ENCODE data around the gene LIX1. TPM values are rescaled to one million over a fixed set of nuclear protein-coding genes. Genes with fewer than 3 reads are reported as not detected.

LIX1 gene
- total RNA-seq, 2 experiments from 2014 or later: not detected

GRCh38 chr5:97074859-97075489 lies 67.4 kb downstream of the LIX1 start:
- Mint-ChIP-seq H3K4me3 (no peak overlapping the region), H3K4me1 (peaks cover 7% of the 10 kb centered on the region), H3K27ac (no peak overlapping the region), H3K36me3 (ENCODE audit: low read depth) (no peaks in the 10 kb centered on the region), H3K27me3 (no peaks in the 10 kb centered on the region), H3K9me3 (ENCODE audit: low read depth) (no peaks in the 10 kb centered on the region)
- intact Hi-C loops (cut with DNase I, micrococcal nuclease): no loop called here
- ChIA-PET CTCF (interaction anchor here (0.7 to 1.0 kb wide), 4 partner anchors 14 to 264 kb away, joined by 3 read pairs; partner anchors contain the start of gene LIX1), POLR2A (no interaction called here)
- no peak for DNase-seq
- ATAC-seq: no peak

- no peak for ATAC-seq
- H3K9me3 Mint-ChIP-seq (ENCODE audit: low read depth): no peaks in the 10 kb centered on the region
Observed at GRCh38 chr5:97073420-97073819, 69.0 kb downstream of the LIX1 start.

GRCh38 chr5:97072696-97073095 lies 69.7 kb downstream of the LIX1 start:
- no peak overlapping the region for H3K4me3 Mint-ChIP-seq
- H3K9me3 Mint-ChIP-seq (ENCODE audit: low read depth): no peaks in the 10 kb centered on the region
- intact Hi-C loops (cut with DNase I, micrococcal nuclease): no loop called here
- no peak for ATAC-seq
- no peak overlapping the region for H3K27ac Mint-ChIP-seq
- no peaks in the 10 kb centered on the region for H3K27me3 Mint-ChIP-seq
- no peaks in the 10 kb centered on the region for H3K36me3 Mint-ChIP-seq (ENCODE audit: low read depth)
- ChIA-PET POLR2A (no interaction called here), CTCF (no interaction called here)
- H3K4me1 Mint-ChIP-seq: no peaks in the 10 kb centered on the region
- no peak for DNase-seq

More at GRCh38 chr5:97073420-97073819, 69.0 kb downstream of the LIX1 start:
- H3K4me3 Mint-ChIP-seq: no peak overlapping the region
- no peaks in the 10 kb centered on the region for H3K4me1 Mint-ChIP-seq
- H3K36me3 Mint-ChIP-seq (ENCODE audit: low read depth): no peaks in the 10 kb centered on the region
- CTCF ChIA-PET: no interaction called here
- no peak overlapping the region for H3K27ac Mint-ChIP-seq
- H3K27me3 Mint-ChIP-seq: no peaks in the 10 kb centered on the region
- DNase-seq: no peak
- intact Hi-C loops (cut with DNase I, micrococcal nuclease): no loop called here
- POLR2A ChIA-PET: no interaction called here

DNA sequence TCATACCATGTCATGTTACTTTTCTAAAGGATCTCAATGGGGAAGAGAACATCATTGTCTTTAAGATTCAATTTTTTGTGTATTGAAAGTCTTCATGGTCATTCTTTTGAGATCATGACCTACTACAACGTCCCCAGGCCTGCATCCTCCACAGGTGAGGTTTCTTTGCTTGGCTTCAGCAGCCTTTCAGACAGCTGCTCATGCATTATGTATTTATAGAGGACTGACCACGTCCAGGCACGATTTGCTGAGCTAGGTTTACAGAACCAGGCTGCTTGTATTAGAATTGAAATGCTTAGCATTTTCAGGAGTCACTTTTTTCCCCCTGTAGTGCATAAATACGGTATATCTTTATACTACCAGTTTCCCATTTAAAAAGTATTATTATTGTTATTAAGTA lies 70.4 kb downstream of the LIX1 start:
- Mint-ChIP-seq H3K4me1 (no peaks in the 10 kb centered on the region), H3K9me3 (ENCODE audit: low read depth) (no peaks in the 10 kb centered on the region), H3K36me3 (ENCODE audit: low read depth) (no peaks in the 10 kb centered on the region), H3K4me3 (no peak overlapping the region), H3K27ac (no peak overlapping the region), H3K27me3 (peaks cover 2% of the 10 kb centered on the region)
- no peak for DNase-seq
- ChIA-PET POLR2A (no interaction called here), CTCF (no interaction called here)
- intact Hi-C loops (cut with DNase I, micrococcal nuclease): no loop called here
- ATAC-seq: no peak

- H3K27ac Mint-ChIP-seq: no peak overlapping the region
- H3K4me3 Mint-ChIP-seq: no peak overlapping the region
- H3K9me3 Mint-ChIP-seq (ENCODE audit: low read depth): no peaks in the 10 kb centered on the region
- ChIA-PET POLR2A (interaction anchor here (0.6 kb wide), 1 partner anchor 25 kb away, joined by 3 read pairs; no protein-coding TSS in a partner anchor), CTCF (interaction anchor here (1.3 to 2.2 kb wide), 2 partner anchors 91 to 263 kb away, joined by 3 to 9 read pairs; partner anchors contain the start of gene ERAP1)
- intact Hi-C loops (cut with DNase I, micrococcal nuclease): no loop called here
- DNase-seq (no peak), ATAC-seq (no peak)
- no peaks in the 10 kb centered on the region for H3K4me1 Mint-ChIP-seq
- H3K27me3 Mint-ChIP-seq: peaks cover 2% of the 10 kb centered on the region
- no peaks in the 10 kb centered on the region for H3K36me3 Mint-ChIP-seq (ENCODE audit: low read depth)
Observed at GRCh38 chr5:97071101-97071500, 71.3 kb downstream of the LIX1 start.

- Mint-ChIP-seq H3K27ac (no peak overlapping the region), H3K27me3 (peaks cover 2% of the 10 kb centered on the region), H3K4me3 (no peak overlapping the region), H3K4me1 (no peaks in the 10 kb centered on the region), H3K9me3 (ENCODE audit: low read depth) (no peaks in the 10 kb centered on the region), H3K36me3 (ENCODE audit: low read depth) (no peaks in the 10 kb centered on the region)
- CTCF ChIA-PET: interaction anchor here (0.5 to 2.2 kb wide), 3 partner anchors 91 to 290 kb away, joined by 3 to 9 read pairs (median 3); partner anchors contain the start of gene ERAP1
- ATAC-seq (no peak), DNase-seq (no peak)
- intact Hi-C loops (cut with DNase I, micrococcal nuclease): no loop called here
- POLR2A ChIA-PET: no interaction called here
Observed at GRCh38 chr5:97070234-97070633, 72.2 kb downstream of the LIX1 start.

DNA sequence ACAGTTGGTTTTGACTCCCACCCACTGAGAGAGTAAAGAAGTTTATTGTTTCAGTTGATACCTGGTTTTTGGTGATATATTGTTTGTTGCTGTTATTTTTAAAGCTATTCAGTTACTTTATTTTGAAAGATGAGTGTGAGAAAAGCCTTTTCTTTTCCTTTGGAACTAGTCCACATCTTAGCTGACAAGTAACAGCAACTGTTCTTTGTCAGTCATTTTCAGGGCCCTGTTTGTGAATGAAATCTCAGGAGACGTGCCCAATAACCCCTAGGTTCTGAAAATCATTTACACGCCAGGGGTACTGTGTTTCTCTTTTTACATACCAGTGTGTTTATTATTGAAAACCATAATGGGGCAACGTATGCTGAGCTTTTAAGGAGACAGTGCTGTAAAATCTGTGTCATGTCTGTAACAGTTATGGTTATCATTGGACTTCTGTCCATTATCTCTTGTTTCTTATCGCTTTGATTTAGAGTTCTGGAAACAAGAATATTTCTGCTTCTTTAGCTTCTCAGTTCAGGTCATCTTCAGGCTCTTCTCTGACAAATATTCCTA lies 75.0 kb downstream of the LIX1 start:
- Mint-ChIP-seq H3K4me1 (no peaks in the 10 kb centered on the region), H3K4me3 (no peak overlapping the region), H3K9me3 (ENCODE audit: low read depth) (no peaks in the 10 kb centered on the region), H3K27me3 (peaks cover 2% of the 10 kb centered on the region), H3K27ac (no peak overlapping the region), H3K36me3 (ENCODE audit: low read depth) (no peaks in the 10 kb centered on the region)
- ChIA-PET CTCF (interaction anchor here (0.8 to 1.0 kb wide), 3 partner anchors 18 to 95 kb away, joined by 3 to 4 read pairs (median 3); no protein-coding TSS in a partner anchor), POLR2A (no interaction called here)
- intact Hi-C loops (cut with DNase I, micrococcal nuclease): no loop called here
- no peak for ATAC-seq
- DNase-seq: no peak

- H3K4me3 Mint-ChIP-seq: no peak overlapping the region
- no peaks in the 10 kb centered on the region for H3K4me1 Mint-ChIP-seq
- DNase-seq (no peak), ATAC-seq (no peak)
- no peak overlapping the region for H3K27ac Mint-ChIP-seq
- H3K9me3 Mint-ChIP-seq (ENCODE audit: low read depth): no peaks in the 10 kb centered on the region
- no peaks in the 10 kb centered on the region for H3K36me3 Mint-ChIP-seq (ENCODE audit: low read depth)
- CTCF ChIA-PET: interaction anchor here (0.9 to 1.5 kb wide), 2 partner anchors 16 to 96 kb away, joined by 3 to 5 read pairs; no protein-coding TSS in a partner anchor
- peaks cover 2% of the 10 kb centered on the region for H3K27me3 Mint-ChIP-seq
- intact Hi-C loops (cut with DNase I, micrococcal nuclease): no loop called here
- POLR2A ChIA-PET: no interaction called here
Observed at GRCh38 chr5:97065475-97065874, 76.9 kb downstream of the LIX1 start.

DNA sequence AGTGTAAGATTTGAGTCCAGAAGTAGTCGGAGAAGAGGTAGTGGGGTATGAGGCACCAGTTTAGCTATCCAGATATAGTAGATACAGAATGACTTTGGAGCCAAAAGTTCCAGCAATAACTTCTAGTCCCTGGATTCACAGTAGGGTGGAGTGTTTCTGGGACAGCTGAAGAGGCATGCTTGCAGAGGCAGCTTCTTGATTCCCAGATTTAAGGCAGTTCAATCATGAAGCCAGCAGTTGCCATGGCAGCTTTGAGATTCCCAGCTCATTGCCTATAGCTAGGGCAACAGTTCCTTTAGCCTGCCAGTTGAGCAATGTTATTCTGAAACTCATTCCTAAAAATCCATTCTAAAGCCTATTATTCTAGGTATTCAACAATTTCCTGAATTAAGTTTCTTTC lies 79.2 kb downstream of the LIX1 start:
- ATAC-seq: no peak
- intact Hi-C loops (cut with DNase I, micrococcal nuclease): no loop called here
- Mint-ChIP-seq H3K9me3 (ENCODE audit: low read depth) (peaks cover 2% of the 10 kb centered on the region), H3K4me3 (no peak overlapping the region), H3K27me3 (peaks cover 2% of the 10 kb centered on the region), H3K36me3 (ENCODE audit: low read depth) (no peaks in the 10 kb centered on the region), H3K27ac (no peak overlapping the region), H3K4me1 (no peaks in the 10 kb centered on the region)
- DNase-seq: no peak
- POLR2A ChIA-PET: no interaction called here
- CTCF ChIA-PET: no interaction called here

DNA sequence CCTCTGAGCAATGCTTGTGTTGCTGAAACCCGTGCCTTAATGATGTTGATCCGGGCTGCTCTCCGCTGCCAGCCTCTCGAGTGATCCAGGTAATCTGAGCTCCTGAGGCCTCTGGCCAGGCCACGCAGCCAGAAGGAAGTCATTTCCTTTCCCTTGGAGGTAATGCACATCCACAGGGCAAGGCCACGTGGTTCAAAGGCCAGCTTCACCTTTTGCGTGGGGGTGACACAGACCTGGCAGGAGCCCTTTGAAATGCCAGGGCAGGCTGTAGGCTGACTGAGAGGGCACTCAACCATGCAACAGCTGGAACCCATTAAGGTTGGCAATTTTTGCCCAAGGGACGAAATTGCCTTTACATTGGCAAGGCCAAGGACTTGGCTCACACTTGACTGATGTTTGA lies 80.4 kb downstream of the LIX1 start:
- intact Hi-C loops (cut with DNase I, micrococcal nuclease): no loop called here
- ChIA-PET POLR2A (no interaction called here), CTCF (interaction anchor here (0.6 kb wide), 1 partner anchor 21 kb away, joined by 4 read pairs; no protein-coding TSS in a partner anchor)
- Mint-ChIP-seq H3K27ac (no peak overlapping the region), H3K4me1 (no peaks in the 10 kb centered on the region), H3K27me3 (peaks cover under 1% of the 10 kb centered on the region), H3K4me3 (no peak overlapping the region), H3K9me3 (ENCODE audit: low read depth) (peaks cover 2% of the 10 kb centered on the region), H3K36me3 (ENCODE audit: low read depth) (no peaks in the 10 kb centered on the region)
- ATAC-seq (no peak), DNase-seq (no peak)

DNA sequence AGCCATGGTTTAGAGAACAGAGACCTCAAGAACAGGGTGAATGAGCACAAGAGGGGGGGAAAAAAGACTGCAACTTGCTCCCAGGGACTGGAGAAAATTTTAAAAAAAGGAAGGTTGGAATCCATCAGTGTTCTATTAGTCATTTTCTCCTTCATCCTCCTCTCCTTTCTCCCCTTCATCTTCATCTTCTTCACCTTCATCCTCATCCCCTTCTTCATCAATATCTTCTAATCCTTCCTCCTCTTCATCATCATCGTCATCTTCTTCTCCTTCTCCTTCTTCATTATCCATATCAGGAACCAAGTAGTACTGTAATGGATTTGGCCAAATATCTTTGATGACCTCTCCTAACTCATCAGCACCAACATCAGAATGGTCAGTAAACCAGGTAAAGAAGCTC lies 86.1 kb downstream of the LIX1 start:
- Mint-ChIP-seq H3K27ac (no peak overlapping the region), H3K4me3 (no peak overlapping the region)
- CTCF ChIA-PET: no interaction called here

GRCh38 chr5:97049175-97049574 lies 93.2 kb downstream of the LIX1 start:
- POLR2A ChIA-PET: no interaction called here
- intact Hi-C loops (cut with DNase I, micrococcal nuclease): no loop called here
- H3K9me3 Mint-ChIP-seq (ENCODE audit: low read depth): peaks cover 2% of the 10 kb centered on the region
- ATAC-seq (no peak), DNase-seq (no peak)
- peaks cover 4% of the 10 kb centered on the region for H3K27me3 Mint-ChIP-seq
- no peak overlapping the region for H3K27ac Mint-ChIP-seq
- no peaks in the 10 kb centered on the region for H3K4me1 Mint-ChIP-seq
- CTCF ChIA-PET: interaction anchor here (1.1 to 1.6 kb wide), 4 partner anchors 8 to 72 kb away, joined by 3 to 4 read pairs (median 3); no protein-coding TSS in a partner anchor
- H3K36me3 Mint-ChIP-seq (ENCODE audit: low read depth): no peaks in the 10 kb centered on the region
- H3K4me3 Mint-ChIP-seq: no peak overlapping the region

More for the DNA sequence above, 86.1 kb downstream of the LIX1 start:
- intact Hi-C loops (cut with DNase I, micrococcal nuclease): no loop called here
- DNase-seq (no peak), ATAC-seq (no peak)
- H3K27me3 Mint-ChIP-seq: peaks cover 8% of the 10 kb centered on the region
- no peaks in the 10 kb centered on the region for H3K36me3 Mint-ChIP-seq (ENCODE audit: low read depth)
- peaks cover 4% of the 10 kb centered on the region for H3K9me3 Mint-ChIP-seq (ENCODE audit: low read depth)
- no peaks in the 10 kb centered on the region for H3K4me1 Mint-ChIP-seq
- POLR2A ChIA-PET: no interaction called here

Measured in activated CD4-positive, alpha-beta T cell treated with anti-CD3 and anti-CD28 coated beads for 36 hours (primary cell).